BLaER1 treated with 17β-estradiol and CSF1 and Interleukin-3, amounts not matched to agents 10 nM and 100 nM (cell line): ENCODE data around the gene HES5.
A peak's percentile ranks its signal among the peaks of the same experiment; 100 is the strongest.

Experiments used
- H3K27ac ChIP-seq, 11 experiments: shearing (Covaris generic); formaldehyde crosslinking; 2 replicates each; pipeline ENCODE4 v1.8.1; 2022
- H3K27me3 ChIP-seq, 11 experiments: shearing (Covaris generic); formaldehyde crosslinking; 2 replicates each; pipeline ENCODE4 v1.8.1; 2022
- H3K36me3 ChIP-seq, 11 experiments: shearing (Covaris generic); formaldehyde crosslinking; 2 replicates each; pipeline ENCODE4 v1.8.1; 2022
- H3K4me1 ChIP-seq, 10 experiments: shearing (Covaris generic); formaldehyde crosslinking; 2 replicates each; pipeline ENCODE4 v1.8.1; 2022
- H3K4me2 ChIP-seq, 11 experiments: shearing (Covaris generic); formaldehyde crosslinking; 2 replicates each; pipeline ENCODE4 v1.8.1; 2022
- H3K4me3 ChIP-seq, 10 experiments: shearing (Covaris generic); formaldehyde crosslinking; 2 replicates each; pipeline ENCODE4 v1.8.1; 2022
- H3K9ac ChIP-seq, 11 experiments: shearing (Covaris generic); formaldehyde crosslinking; 2 replicates each; pipeline ENCODE4 v1.8.1; 2022
- H3K9me3 ChIP-seq, 11 experiments: shearing (Covaris generic); formaldehyde crosslinking; replicated peaks in 1 of 11; 2 replicates each; pipeline ENCODE4 v1.8.1; 2022
- H4K20me1 ChIP-seq, 11 experiments: shearing (Covaris generic); formaldehyde crosslinking; 2 replicates each; pipeline ENCODE4 v1.8.1; 2022
- Cebpa-rat ChIP-seq, 11 experiments: shearing (Covaris generic); IDR thresholded peaks; 2 replicates each; pipeline ENCODE4 v1.8.1; 2022

Gene HES5

DNA sequence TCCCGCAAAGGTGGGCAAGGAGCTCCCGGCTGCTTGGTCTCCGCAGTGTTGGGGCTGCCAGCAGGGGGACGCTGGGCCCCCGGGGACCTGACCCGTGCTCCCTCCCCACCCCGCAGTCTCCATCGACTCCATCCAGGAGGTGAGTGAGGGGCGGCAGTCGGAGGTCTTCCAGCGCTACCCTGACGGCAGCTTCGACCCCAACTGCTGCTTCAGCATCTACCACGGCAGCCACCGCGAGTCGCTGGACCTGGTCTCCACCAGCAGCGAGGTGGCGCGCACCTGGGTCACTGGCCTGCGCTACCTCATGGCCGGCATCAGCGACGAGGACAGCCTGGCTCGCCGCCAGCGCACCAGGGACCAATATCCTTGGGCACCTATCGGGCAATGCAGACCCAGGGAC lies 50.4 kb downstream of the HES5 start:
- Histone ChIP-seq H3K4me3 (no peak overlapping the region), H3K27ac (no peak overlapping the region), H3K9me3 (no peaks in the 10 kb centered on the region), H3K4me2 (peak overlapping the region in 10 of 11 experiments; percentile 58 to 99 (median 74); a peak in 16 of 22 replicates), H3K4me1 (peaks cover 33 to 90% (median 87%) of the 10 kb centered on the region in 10 experiments), H3K36me3 (no peaks in the 10 kb centered on the region), H3K9ac (no peak overlapping the region), H4K20me1 (peaks cover 0 to 89% (median 23%) of the 10 kb centered on the region in 11 experiments; a peak in 14 of 22 replicates), H3K27me3 (no peaks in the 10 kb centered on the region)
- TF ChIP-seq Cebpa-rat (IDR thresholded peaks at IDR 0.05) = no peak

GRCh38 chr1:2479186-2479585 lies 50.9 kb downstream of the HES5 start:
- no peak overlapping the region for H3K27ac ChIP-seq
- H3K27me3 ChIP-seq = peaks cover 0 to under 1% (median 0%) of the 10 kb centered on the region in 11 experiments; a peak in 1 of 22 replicates

More at GRCh38 chr1:2479186-2479585, 50.9 kb downstream of the HES5 start:
- Histone ChIP-seq H3K4me2 (peak overlapping the region in 8 of 11 experiments; percentile 70 to 99 (median 80); a peak in 13 of 22 replicates), H3K36me3 (no peaks in the 10 kb centered on the region), H3K9ac (no peak overlapping the region), H3K4me1 (peaks cover 33 to 95% (median 91%) of the 10 kb centered on the region in 10 experiments), H3K4me3 (no peak overlapping the region), H3K9me3 (no peaks in the 10 kb centered on the region), H4K20me1 (peaks cover 0 to 92% (median 23%) of the 10 kb centered on the region in 11 experiments; a peak in 14 of 22 replicates)
- no peak for TF ChIP-seq Cebpa-rat (IDR thresholded peaks at IDR 0.05)
